Measurements from ENCODE around the gene MBD3L3. TPM values are rescaled to one million over a fixed set of nuclear protein-coding genes. Genes with fewer than 3 reads are reported as not detected.
"Not testable (repeated sequence)": the region's sequence is repeated elsewhere in the genome, so short reads cannot be mapped to it uniquely, and the experiment has no call there.

The MBD3L3 gene
- total RNA-seq, 5 donors from 2014 or later (not counting 1 experiment from before 2014, with no cell fraction given), result not detected

DNA sequence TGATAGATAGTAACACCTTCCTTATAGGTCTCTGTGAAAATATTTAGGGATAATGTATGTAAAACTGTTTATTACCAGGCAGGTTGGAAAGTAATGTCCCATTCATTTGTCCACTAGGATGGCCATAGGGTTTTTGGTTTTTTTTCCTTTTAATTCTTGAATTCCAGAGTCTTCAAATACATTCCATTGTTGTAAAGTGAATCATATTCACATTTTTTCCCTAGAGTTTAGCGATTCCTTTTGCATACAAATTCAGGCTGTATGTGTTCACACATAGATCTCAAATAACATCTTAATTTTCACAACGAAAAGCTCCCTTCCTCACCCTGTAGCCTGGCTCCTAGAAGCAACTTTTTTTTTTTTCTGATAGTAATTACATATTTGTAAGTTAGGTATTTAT, 9.2 kb upstream of the MBD3L3 start:
- Histone ChIP-seq H3K4me3 (ENCODE audit: control insufficient read depth in 1 of 2, extremely low read depth in 1 of 2, low read length in 1 of 2) (no peak overlapping the region), H3K9me3 (no peaks in the 10 kb centered on the region), H3K27me3 (replicated peaks in 1 of 2; ENCODE audit: control insufficient read depth in 2 of 2, extremely low read depth in 1 of 2, insufficient read depth in 2 of 2, low read length in 1 of 2) (no peaks in the 10 kb centered on the region), H3K4me1 (ENCODE audit: control insufficient read depth in 1 of 2, extremely low read depth in 1 of 2, insufficient read depth in 2 of 2, low read length in 2 of 2) (peaks cover 6 to 20% of the 10 kb centered on the region in 2 experiments), H3K27ac (ENCODE audit: low read length) (no peak overlapping the region), H3K36me3 (ENCODE audit: control insufficient read depth in 2 of 2, extremely low read depth in 1 of 2, insufficient read depth in 1 of 2, low read length in 1 of 2) (peaks cover 0 to 18% of the 10 kb centered on the region in 2 donors)
- Mint-ChIP-seq H3K36me3 (peaks cover 9% of the 10 kb centered on the region), H3K4me1 (peaks cover 10 to 30% (median 27%) of the 10 kb centered on the region in 3 donors), H3K9me3 (no peaks in the 10 kb centered on the region), H3K27me3 (no peaks in the 10 kb centered on the region), H3K4me3 (no peak overlapping the region), H3K27ac (no peak overlapping the region)
- WGBS (ENCODE audit: insufficient coverage), result no CpG with 5 or more reads among the region's 2 CpGs
- DNase-seq, result no peak
- POLR2A ChIA-PET, result interaction anchor here in 1 of 2 donors (0.9 kb wide), 1 partner anchor 1528 kb away, joined by 3 read pairs; no protein-coding TSS in a partner anchor
- CTCF ChIA-PET, result interaction anchor here in 1 of 2 donors (2.3 kb wide), 1 partner anchor 32 kb away, joined by 13 read pairs; no protein-coding TSS in a partner anchor
- ATAC-seq (replicated peaks in 1 of 4), result no peak

DNA sequence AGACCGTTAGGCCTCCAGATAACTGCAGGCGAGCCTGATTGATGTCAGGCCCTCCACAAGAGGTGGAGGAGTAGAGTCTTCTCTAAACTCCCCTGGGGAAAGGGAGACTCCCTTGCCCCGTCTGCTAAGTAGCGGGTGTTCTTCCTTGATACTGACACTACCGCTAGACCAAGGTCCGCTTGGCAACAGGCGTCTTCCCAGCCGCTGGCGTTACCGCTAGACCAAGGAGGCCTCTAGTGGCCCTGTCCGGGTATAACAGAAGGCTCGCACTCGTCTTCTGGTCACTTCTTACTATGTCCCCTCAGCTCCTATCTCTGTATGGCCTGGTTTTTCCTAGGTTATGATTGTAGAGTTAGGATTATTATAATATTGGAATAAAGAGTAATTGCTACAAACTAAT, 8.6 kb upstream of the MBD3L3 start:
- H3K9me3 Mint-ChIP-seq; H3K27me3 ChIP-seq (replicated peaks in 1 of 2; ENCODE audit: control insufficient read depth in 2 of 2, extremely low read depth in 1 of 2, insufficient read depth in 2 of 2, low read length in 1 of 2); ATAC-seq (replicated peaks in 1 of 4); H3K27ac Mint-ChIP-seq; H3K36me3 Mint-ChIP-seq; H3K4me3 Mint-ChIP-seq; CTCF ChIA-PET; H3K27me3 Mint-ChIP-seq; DNase-seq; H3K4me3 ChIP-seq (ENCODE audit: control insufficient read depth in 1 of 2, extremely low read depth in 1 of 2, low read length in 1 of 2); H3K9me3 ChIP-seq; H3K27ac ChIP-seq (ENCODE audit: low read length): not testable (repeated sequence)
- Histone ChIP-seq H3K36me3 (ENCODE audit: control insufficient read depth in 2 of 2, extremely low read depth in 1 of 2, insufficient read depth in 1 of 2, low read length in 1 of 2) (peaks cover 0 to 12% of the 10 kb centered on the region in 2 donors), H3K4me1 (ENCODE audit: control insufficient read depth in 1 of 2, extremely low read depth in 1 of 2, insufficient read depth in 2 of 2, low read length in 2 of 2) (peaks cover 6 to 20% of the 10 kb centered on the region in 2 experiments)
- POLR2A ChIA-PET, result interaction anchor here in 1 of 2 donors (0.9 kb wide), 1 partner anchor 1529 kb away, joined by 3 read pairs; no protein-coding TSS in a partner anchor
- WGBS (ENCODE audit: insufficient coverage), result 95% methylated on average over 4 of the region's 13 CpGs
- H3K4me1 Mint-ChIP-seq, result peaks cover 5 to 25% (median 23%) of the 10 kb centered on the region in 3 donors

DNA sequence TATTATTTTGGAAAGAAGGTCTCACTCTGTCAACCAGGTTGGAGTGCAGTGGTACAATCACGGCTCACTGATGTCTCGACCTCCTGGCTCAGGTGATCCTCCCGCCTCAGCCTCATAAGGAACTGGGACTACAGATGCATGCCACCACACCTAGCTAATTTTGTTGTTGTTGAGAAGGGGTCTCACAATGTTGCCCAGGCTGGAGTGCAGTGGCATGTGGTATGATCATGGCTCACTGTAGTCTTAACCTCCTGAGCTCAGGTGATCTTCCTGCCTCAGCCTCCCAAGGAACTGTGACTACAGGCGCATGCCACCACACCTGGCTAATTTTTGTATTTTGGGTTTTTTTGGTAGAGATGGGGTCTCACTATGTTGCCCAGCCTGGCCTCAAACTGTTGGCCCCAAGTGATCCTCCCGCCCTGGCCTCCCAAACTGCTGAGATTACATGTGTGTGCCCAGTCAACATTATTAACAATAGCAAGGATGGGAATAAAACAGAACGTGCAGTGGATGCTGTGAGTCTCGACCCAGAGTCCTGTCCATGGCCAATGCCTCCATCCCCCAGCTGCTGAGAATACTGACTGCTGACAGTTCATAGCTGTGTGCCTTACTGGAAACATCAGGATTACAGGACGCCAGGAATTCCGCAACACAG, 5.4 kb upstream of the MBD3L3 start:
- 95% methylated on average over 5 of the region's 9 CpGs for WGBS (ENCODE audit: insufficient coverage)
- ChIA-PET POLR2A (interaction anchor here in 1 of 2 donors (0.6 kb wide), 1 partner anchor 527 kb away, joined by 4 read pairs; no protein-coding TSS in a partner anchor), CTCF (interaction anchor here in 1 of 2 donors (0.6 kb wide), 1 partner anchor 857 kb away, joined by 3 read pairs; the partner anchor contains the start of gene SNAPC2)
- ATAC-seq (replicated peaks in 1 of 4) (peak in 1 of 4 experiments; percentile 29), DNase-seq (no peak)
- no peaks in the 10 kb centered on the region for H3K36me3 ChIP-seq (ENCODE audit: control insufficient read depth in 2 of 2, extremely low read depth in 1 of 2, insufficient read depth in 1 of 2, low read length in 1 of 2)
- Mint-ChIP-seq H3K9me3 (no peaks in the 10 kb centered on the region), H3K27ac (no peak overlapping the region), H3K4me3 (no peak overlapping the region), H3K36me3 (no peaks in the 10 kb centered on the region), H3K4me1 (peaks cover 0 to 2% (median 2%) of the 10 kb centered on the region in 3 donors), H3K27me3 (no peaks in the 10 kb centered on the region)
- H3K27me3 ChIP-seq (replicated peaks in 1 of 2; ENCODE audit: control insufficient read depth in 2 of 2, extremely low read depth in 1 of 2, insufficient read depth in 2 of 2, low read length in 1 of 2), result no peaks in the 10 kb centered on the region
- peaks cover 0 to 6% of the 10 kb centered on the region in 2 experiments for H3K4me1 ChIP-seq (ENCODE audit: control insufficient read depth in 1 of 2, extremely low read depth in 1 of 2, insufficient read depth in 2 of 2, low read length in 2 of 2)
- no peak overlapping the region for H3K27ac ChIP-seq (ENCODE audit: low read length)
- H3K4me3 ChIP-seq (ENCODE audit: control insufficient read depth in 1 of 2, extremely low read depth in 1 of 2, low read length in 1 of 2), result no peak overlapping the region
- no peaks in the 10 kb centered on the region for H3K9me3 ChIP-seq

DNA sequence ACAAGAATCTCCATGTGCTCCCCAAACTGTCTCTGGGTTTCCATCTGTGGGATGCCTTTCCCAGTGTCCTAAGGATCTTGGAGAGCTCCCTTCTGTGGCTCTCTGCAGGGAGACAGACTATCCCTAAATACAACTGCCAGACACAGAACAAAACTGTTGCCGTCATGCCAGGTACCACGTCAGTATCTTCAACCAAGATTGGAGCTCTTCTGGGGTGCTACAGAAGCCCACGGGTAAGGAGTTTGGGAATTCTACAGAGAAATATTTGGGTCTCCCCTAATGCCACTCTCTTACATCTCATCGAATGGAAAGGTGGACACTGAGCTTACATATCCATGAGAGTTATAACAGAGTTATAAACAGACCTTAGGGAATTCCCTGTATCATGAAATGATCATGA, 4.9 kb upstream of the MBD3L3 start:
- Mint-ChIP-seq H3K4me3 (no peak overlapping the region), H3K4me1 (no peaks in the 10 kb centered on the region), H3K27me3 (no peaks in the 10 kb centered on the region), H3K9me3 (no peaks in the 10 kb centered on the region), H3K27ac (no peak overlapping the region), H3K36me3 (no peaks in the 10 kb centered on the region)
- Histone ChIP-seq H3K36me3 (ENCODE audit: control insufficient read depth in 2 of 2, extremely low read depth in 1 of 2, insufficient read depth in 1 of 2, low read length in 1 of 2) (no peaks in the 10 kb centered on the region), H3K9me3 (no peaks in the 10 kb centered on the region), H3K4me1 (ENCODE audit: control insufficient read depth in 1 of 2, extremely low read depth in 1 of 2, insufficient read depth in 2 of 2, low read length in 2 of 2) (peaks cover 0 to under 1% of the 10 kb centered on the region in 2 experiments), H3K27me3 (replicated peaks in 1 of 2; ENCODE audit: control insufficient read depth in 2 of 2, extremely low read depth in 1 of 2, insufficient read depth in 2 of 2, low read length in 1 of 2) (no peaks in the 10 kb centered on the region), H3K27ac (ENCODE audit: low read length) (no peak overlapping the region), H3K4me3 (ENCODE audit: control insufficient read depth in 1 of 2, extremely low read depth in 1 of 2, low read length in 1 of 2) (no peak overlapping the region)
- no CpG with 5 or more reads among the region's 4 CpGs for WGBS (ENCODE audit: insufficient coverage)
- ChIA-PET POLR2A (interaction anchor here in 1 of 2 donors (0.6 kb wide), 1 partner anchor 527 kb away, joined by 4 read pairs; no protein-coding TSS in a partner anchor), CTCF (interaction anchor here in 1 of 2 donors (0.6 kb wide), 1 partner anchor 857 kb away, joined by 3 read pairs; the partner anchor contains the start of gene SNAPC2)
- ATAC-seq (replicated peaks in 1 of 4) (no peak), DNase-seq (no peak)

DNA sequence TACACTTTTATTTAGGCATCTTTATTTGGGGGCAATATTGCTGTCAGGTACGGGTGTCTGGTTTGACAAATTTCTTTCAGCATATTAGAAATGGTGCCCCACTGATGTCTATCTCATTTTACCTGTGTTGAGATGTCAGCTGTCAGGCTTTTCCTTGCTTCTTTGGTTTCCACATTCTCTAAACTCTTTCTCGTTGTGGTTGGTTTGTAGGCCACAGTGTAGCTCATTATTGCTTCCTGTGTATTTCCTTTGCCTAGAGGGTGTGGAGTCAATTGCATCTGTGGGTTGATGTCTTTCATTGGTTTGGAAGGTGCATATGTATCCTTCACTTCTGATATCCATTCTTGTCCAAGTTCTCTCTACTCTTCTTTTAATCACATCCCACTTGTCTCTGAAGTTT, 1.5 kb upstream of the MBD3L3 start:
- peak in 3 of 4 experiments; percentile 27 to 53 (median 38) for ATAC-seq (replicated peaks in 1 of 4)
- H3K4me1 Mint-ChIP-seq; H3K4me1 ChIP-seq (ENCODE audit: control insufficient read depth in 1 of 2, extremely low read depth in 1 of 2, insufficient read depth in 2 of 2, low read length in 2 of 2); H3K4me3 Mint-ChIP-seq; H3K27me3 Mint-ChIP-seq; H3K9me3 Mint-ChIP-seq; H3K27ac ChIP-seq (ENCODE audit: low read length); H3K27me3 ChIP-seq (replicated peaks in 1 of 2; ENCODE audit: control insufficient read depth in 2 of 2, extremely low read depth in 1 of 2, insufficient read depth in 2 of 2, low read length in 1 of 2); H3K36me3 ChIP-seq (ENCODE audit: control insufficient read depth in 2 of 2, extremely low read depth in 1 of 2, insufficient read depth in 1 of 2, low read length in 1 of 2); H3K36me3 Mint-ChIP-seq; CTCF ChIA-PET; H3K4me3 ChIP-seq (ENCODE audit: control insufficient read depth in 1 of 2, extremely low read depth in 1 of 2, low read length in 1 of 2); POLR2A ChIA-PET; H3K9me3 ChIP-seq; DNase-seq; H3K27ac Mint-ChIP-seq: not testable (repeated sequence)
- WGBS (ENCODE audit: insufficient coverage), result no CpG with 5 or more reads among the region's 2 CpGs

DNA sequence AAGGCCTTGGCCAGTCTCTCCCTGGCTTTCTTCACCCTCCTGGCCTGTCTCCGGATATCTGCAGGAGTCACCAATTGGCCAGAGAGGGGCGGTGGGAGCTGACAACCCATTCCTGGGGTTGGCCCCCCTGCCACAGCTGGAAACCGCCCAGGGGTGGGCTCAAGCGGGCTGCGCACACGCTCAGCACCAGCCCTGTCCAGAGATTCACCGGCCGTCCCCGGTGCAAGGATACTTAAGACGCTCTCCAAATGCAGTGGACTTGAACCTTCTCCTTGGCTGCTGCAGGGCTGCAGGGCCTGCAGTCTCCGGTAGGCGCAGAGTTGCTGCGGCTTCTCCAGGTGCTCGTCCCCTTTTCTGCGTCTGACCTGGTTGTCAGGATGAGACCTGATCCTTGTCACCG, 2.1 kb downstream of the MBD3L3 start:
- H3K27ac ChIP-seq (ENCODE audit: low read length); H3K4me3 ChIP-seq (ENCODE audit: control insufficient read depth in 1 of 2, extremely low read depth in 1 of 2, low read length in 1 of 2); H3K36me3 Mint-ChIP-seq; H3K4me1 ChIP-seq (ENCODE audit: control insufficient read depth in 1 of 2, extremely low read depth in 1 of 2, insufficient read depth in 2 of 2, low read length in 2 of 2); POLR2A ChIA-PET; CTCF ChIA-PET; H3K27ac Mint-ChIP-seq; H3K9me3 Mint-ChIP-seq; H3K27me3 Mint-ChIP-seq; H3K9me3 ChIP-seq; H3K4me1 Mint-ChIP-seq; H3K4me3 Mint-ChIP-seq; H3K27me3 ChIP-seq (replicated peaks in 1 of 2; ENCODE audit: control insufficient read depth in 2 of 2, extremely low read depth in 1 of 2, insufficient read depth in 2 of 2, low read length in 1 of 2); DNase-seq; H3K36me3 ChIP-seq (ENCODE audit: control insufficient read depth in 2 of 2, extremely low read depth in 1 of 2, insufficient read depth in 1 of 2, low read length in 1 of 2); ATAC-seq (replicated peaks in 1 of 4): not testable (repeated sequence)
- no CpG with 5 or more reads among the region's 16 CpGs for WGBS (ENCODE audit: insufficient coverage)
